GM06990 (cell line): Measurements from ENCODE around the gene CCNB2.
A peak's percentile ranks its signal among the peaks of the same experiment; 100 is the strongest.

Experiments used
- DNase-seq: peaks from one replicate; pipeline ENCODE4 v3.0.0-alpha.2; 2011; ENCODE audit not compliant: insufficient read length; ENCODE audit errors: extremely low read depth
- H3K27me3 ChIP-seq: replicated peaks from 2 replicates; pipeline ENCODE4 v1.6.0; 2011; ENCODE audit warnings: low read length; ENCODE audit not compliant: control insufficient read depth, insufficient read depth
- H3K36me3 ChIP-seq: 2 replicates; pipeline ENCODE4 v1.5.1; 2011; ENCODE audit warnings: low read length; ENCODE audit not compliant: control insufficient read depth, insufficient read depth
- H3K4me3 ChIP-seq: replicated peaks from 2 replicates; pipeline ENCODE4 v1.5.1; 2011; ENCODE audit warnings: low read depth, mild to moderate bottlenecking, control low read depth, low read length
- CTCF ChIP-seq: IDR thresholded peaks from 2 replicates; pipeline ENCODE4 v1.5.1; 2011; ENCODE audit warnings: low read length, control low read depth, mild to moderate bottlenecking, inconsistent platforms; ENCODE audit not compliant: insufficient read depth, poor library complexity, severe bottlenecking

CCNB2 gene

GRCh38 chr15:59105854-59106253 is 908 bp downstream of the CCNB2 start:
- TF ChIP-seq CTCF, result peak; percentile 38
- no peak for DNase-seq
- peak overlapping the region; percentile 97 for H3K4me3 ChIP-seq
- H3K27me3 ChIP-seq, result no peaks in the 10 kb centered on the region
- H3K36me3 ChIP-seq, result peaks cover 8% of the 10 kb centered on the region

- no peak for TF ChIP-seq CTCF
- Histone ChIP-seq H3K4me3 (no peak overlapping the region), H3K36me3 (peaks cover 18% of the 10 kb centered on the region), H3K27me3 (no peaks in the 10 kb centered on the region)
- DNase-seq, result no peak
Observed at GRCh38 chr15:59111251-59111650, 6.3 kb downstream of the CCNB2 start.

GRCh38 chr15:59115047-59115446 is 10.1 kb downstream of the CCNB2 start:
- H3K36me3 ChIP-seq, result peaks cover 20% of the 10 kb centered on the region
- no peak for TF ChIP-seq CTCF
- DNase-seq, result no peak

GRCh38 chr15:59116141-59116540 is 11.2 kb downstream of the CCNB2 start:
- Histone ChIP-seq H3K27me3 (no peaks in the 10 kb centered on the region), H3K4me3 (no peak overlapping the region), H3K36me3 (peaks cover 16% of the 10 kb centered on the region)
- TF ChIP-seq CTCF, result no peak
- no peak for DNase-seq

More at GRCh38 chr15:59115047-59115446, 10.1 kb downstream of the CCNB2 start:
- no peaks in the 10 kb centered on the region for H3K27me3 ChIP-seq
- H3K4me3 ChIP-seq, result no peak overlapping the region

- H3K4me3 ChIP-seq, result no peak overlapping the region
- DNase-seq, result no peak
- no peaks in the 10 kb centered on the region for H3K27me3 ChIP-seq
- peaks cover 15% of the 10 kb centered on the region for H3K36me3 ChIP-seq
- no peak for TF ChIP-seq CTCF
Observed at GRCh38 chr15:59116771-59117170, 11.8 kb downstream of the CCNB2 start.

GRCh38 chr15:59119625-59120024 is 14.7 kb downstream of the CCNB2 start:
- Histone ChIP-seq H3K27me3 (no peaks in the 10 kb centered on the region), H3K36me3 (peaks cover 15% of the 10 kb centered on the region), H3K4me3 (no peak overlapping the region)
- no peak for TF ChIP-seq CTCF
- DNase-seq, result no peak
